H9 (cell line): ENCODE measurements around the gene TMEM132D. TPM values are rescaled to one million over a fixed set of nuclear protein-coding genes. Genes with fewer than 3 reads are reported as not detected.

Experiments used
- DNase-seq: peaks from one replicate; pipeline ENCODE4 v3.0.0-alpha.2; 2017
- H2AFZ ChIP-seq: one replicate; pipeline ENCODE4 v1.6.1; 2013; ENCODE audit warnings: mild to moderate bottlenecking, low read length, control low read depth, moderate library complexity
- H2AK5ac ChIP-seq: 2 replicates; pipeline ENCODE4 v1.6.1; 2013; ENCODE audit warnings: low read length, control low read depth, mixed read lengths; ENCODE audit not compliant: insufficient read length
- H2BK120ac ChIP-seq: one replicate; pipeline ENCODE4 v1.6.1; 2013; ENCODE audit warnings: low read depth, mild to moderate bottlenecking, low read length, control low read depth, inconsistent platforms; ENCODE audit not compliant: poor library complexity, severe bottlenecking
- H2BK12ac ChIP-seq: 2 replicates; pipeline ENCODE4 v1.6.1; 2013; ENCODE audit warnings: low read length, control low read depth, mixed read lengths, low read depth; ENCODE audit not compliant: insufficient read length
- H2BK15ac ChIP-seq: 2 replicates; pipeline ENCODE4 v1.6.1; 2013; ENCODE audit warnings: low read depth, low read length, control low read depth
- H2BK20ac ChIP-seq: one replicate; pipeline ENCODE4 v1.6.1; 2013; ENCODE audit warnings: low read depth, mild to moderate bottlenecking, low read length, control low read depth, inconsistent platforms; ENCODE audit not compliant: poor library complexity, severe bottlenecking
- H2BK5ac ChIP-seq: 2 replicates; pipeline ENCODE4 v1.6.1; 2013; ENCODE audit warnings: low read length, control low read depth, mixed read lengths; ENCODE audit not compliant: insufficient read length
- H3K14ac ChIP-seq: 2 replicates; pipeline ENCODE4 v1.6.1; 2013; ENCODE audit warnings: low read length, control low read depth; ENCODE audit not compliant: insufficient read depth
- H3K18ac ChIP-seq: 2 replicates; pipeline ENCODE4 v1.6.1; 2013; ENCODE audit warnings: low read depth, mild to moderate bottlenecking, mixed read lengths, low read length, control low read depth; ENCODE audit not compliant: insufficient read length
- H3K23ac ChIP-seq: 2 replicates; pipeline ENCODE4 v1.6.1; 2013; ENCODE audit warnings: low read length, control low read depth, mixed read lengths, low read depth; ENCODE audit not compliant: insufficient read length
- H3K23me2 ChIP-seq: 2 replicates; pipeline ENCODE4 v1.6.1; 2013; ENCODE audit warnings: low read depth, mild to moderate bottlenecking, mixed read lengths, low read length, control low read depth; ENCODE audit not compliant: insufficient read length, poor library complexity, severe bottlenecking
- H3K27ac ChIP-seq: 2 replicates; pipeline ENCODE4 v1.5.1; 2013; ENCODE audit warnings: low read length, control low read depth, mixed read lengths, low read depth; ENCODE audit not compliant: insufficient read length
- H3K27me3 ChIP-seq: 2 replicates; pipeline ENCODE4 v1.6.1; 2013; ENCODE audit warnings: low read length, control low read depth, inconsistent platforms; ENCODE audit not compliant: insufficient read depth
- H3K4ac ChIP-seq: 2 replicates; pipeline ENCODE4 v1.6.1; 2013; ENCODE audit warnings: low read depth, mild to moderate bottlenecking, control low read depth, inconsistent platforms, low read length, moderate library complexity
- H3K4me1 ChIP-seq: 2 replicates; pipeline ENCODE4 v1.6.1; 2013; ENCODE audit warnings: low read length, control low read depth, inconsistent platforms; ENCODE audit not compliant: insufficient read depth
- H3K4me2 ChIP-seq: 2 replicates; pipeline ENCODE4 v1.6.1; 2013; ENCODE audit warnings: low read length, control low read depth, mixed read lengths; ENCODE audit not compliant: insufficient read length, insufficient read depth
- H3K56ac ChIP-seq: 2 replicates; pipeline ENCODE4 v1.6.1; 2013; ENCODE audit warnings: low read depth, mild to moderate bottlenecking, mixed read lengths, low read length, control low read depth; ENCODE audit not compliant: insufficient read length
- H3K79me1 ChIP-seq: 2 replicates; pipeline ENCODE4 v1.6.1; 2013; ENCODE audit warnings: low read depth, mild to moderate bottlenecking, moderate library complexity, low read length, control low read depth, inconsistent platforms; ENCODE audit not compliant: insufficient read depth, poor library complexity, severe bottlenecking
- H3K79me2 ChIP-seq: 2 replicates; pipeline ENCODE4 v1.6.1; 2013; ENCODE audit warnings: low read length, control low read depth, inconsistent platforms; ENCODE audit not compliant: insufficient read depth
- H3K9ac ChIP-seq: 2 replicates; pipeline ENCODE4 v1.6.1; 2013; ENCODE audit warnings: low read length, control low read depth, mixed read lengths; ENCODE audit not compliant: insufficient read length; ENCODE audit errors: extremely low read depth
- H3K9me3 ChIP-seq: one replicate; pipeline ENCODE4 v1.6.1; 2013; ENCODE audit warnings: low read depth, low read length, inconsistent platforms; ENCODE audit not compliant: control insufficient read depth
- H3T11ph ChIP-seq: one replicate; pipeline ENCODE4 v1.6.1; 2013; ENCODE audit warnings: mild to moderate bottlenecking, low read length, control low read depth, inconsistent platforms
- H4K20me1 ChIP-seq: one replicate; pipeline ENCODE4 v1.6.1; 2013; ENCODE audit not compliant: control insufficient read depth, insufficient read length, insufficient read depth
- H4K5ac ChIP-seq: 2 replicates; pipeline ENCODE4 v1.6.1; 2013; ENCODE audit warnings: low read depth, mild to moderate bottlenecking, mixed read lengths, low read length, control low read depth; ENCODE audit not compliant: insufficient read length
- H4K8ac ChIP-seq: replicated peaks from 2 replicates; pipeline ENCODE4 v1.6.1; 2013; ENCODE audit warnings: low read length, control low read depth, mixed read lengths, low read depth; ENCODE audit not compliant: insufficient read length
- H4K91ac ChIP-seq: 2 replicates; pipeline ENCODE4 v1.6.1; 2013; ENCODE audit warnings: low read depth, mild to moderate bottlenecking, moderate library complexity, mixed read lengths, low read length, control low read depth; ENCODE audit not compliant: insufficient read length
- H3K27ac Mint-ChIP-seq, 3 experiments: 2 replicates in 2 of 3; 3 replicates in 1 of 3; pipeline ENCODE4 v1.8.0; 2020 to 2021; ENCODE audit warnings: mixed read lengths in 3 of 3, mild to moderate bottlenecking in 1 of 3, moderate library complexity in 1 of 3
- H3K27me3 Mint-ChIP-seq: 2 replicates; pipeline ENCODE4 v1.8.0; 2021; ENCODE audit warnings: low read depth, mild to moderate bottlenecking, moderate library complexity, mixed read lengths
- H3K36me3 Mint-ChIP-seq, 3 experiments: 2 replicates in 2 of 3; 3 replicates in 1 of 3; pipeline ENCODE4 v1.8.0; 2020 to 2021; ENCODE audit warnings: low read depth in 3 of 3, mixed read lengths in 3 of 3; ENCODE audit not compliant: insufficient read depth in 1 of 3
- H3K4me1 Mint-ChIP-seq, 2 experiments: 2 replicates each; pipeline ENCODE4 v1.8.0; 2020; ENCODE audit warnings: mixed read lengths in 2 of 2
- H3K4me3 Mint-ChIP-seq, 2 experiments: 2 replicates in 1 of 2; 3 replicates in 1 of 2; pipeline ENCODE4 v1.8.0; 2020 to 2021; ENCODE audit warnings: mild to moderate bottlenecking in 2 of 2, mixed read lengths in 2 of 2, moderate library complexity in 1 of 2
- H3K9me3 Mint-ChIP-seq, 2 experiments: 2 replicates in 1 of 2; 3 replicates in 1 of 2; pipeline ENCODE4 v1.8.0; 2020; ENCODE audit warnings: mild to moderate bottlenecking in 2 of 2, mixed read lengths in 2 of 2, moderate library complexity in 1 of 2
- CTCF ChIP-seq: fragments of 200-600 bp; sonication (generic); conservative IDR thresholded peaks from 3 replicates; pipeline ENCODE4 v1.8.0; 2021; ENCODE audit warnings: antibody characterized with exemption, mild to moderate bottlenecking
- WGBS: extraction: QIAGEN DNeasy Blood & Tissue Kit; methylation state at CpG from one replicate; pipeline ENCODE4 v1.1.7; 2013; ENCODE audit warnings: missing lambda C conversion rate, low lambda C conversion rate, mixed read lengths; ENCODE audit not compliant: insufficient read length; ENCODE audit errors: extremely low coverage; 5-methylcytosine and 5-hydroxymethylcytosine counted together
- total RNA-seq: library from RNA; stranded (reverse); gene quantifications from 2 replicates; pipeline ENCODE4 v1.2.1, GENCODE V29; 2021

TMEM132D gene
- total RNA-seq, 1 experiment from 2014 or later = 6.1 TPM

GRCh38 chr12:129226005-129226404, 677.8 kb downstream of the TMEM132D start:
- Histone ChIP-seq H4K8ac (no peak overlapping the region), H3K4ac (no peak overlapping the region), H3K27me3 (no peaks in the 10 kb centered on the region), H3K27ac (no peak overlapping the region), H4K5ac (no peak overlapping the region), H2BK5ac (no peak overlapping the region), H4K20me1 (no peaks in the 10 kb centered on the region), H3K4me2 (no peak overlapping the region), H3K4me1 (no peaks in the 10 kb centered on the region; the same call in 1 of the 2 replicates), H3K14ac (no peak overlapping the region), H2BK12ac (no peak overlapping the region), H2BK120ac (no peak overlapping the region), H2BK15ac (no peak overlapping the region), H3K9me3 (no peaks in the 10 kb centered on the region), H3K79me1 (no peaks in the 10 kb centered on the region), H2BK20ac (no peak overlapping the region), H2AFZ (no peak overlapping the region), H3K9ac (no peak overlapping the region), H3T11ph (no peak overlapping the region), H3K79me2 (no peaks in the 10 kb centered on the region), H3K23ac (no peak overlapping the region), H2AK5ac (no peak overlapping the region), H4K91ac (no peak overlapping the region), H3K23me2 (no peaks in the 10 kb centered on the region), H3K56ac (no peak overlapping the region), H3K18ac (no peak overlapping the region)
- Mint-ChIP-seq H3K27me3 (no peaks in the 10 kb centered on the region), H3K4me1 (peaks cover 14 to 18% of the 10 kb centered on the region in 2 experiments), H3K27ac (no peak overlapping the region; a peak in 1 of 7 replicates), H3K4me3 (no peak overlapping the region), H3K36me3 (peaks cover 0 to 4% (median 0%) of the 10 kb centered on the region in 3 experiments; a peak in 2 of 7 replicates), H3K9me3 (no peaks in the 10 kb centered on the region)
- WGBS = no CpG with 5 or more reads among the region's 7 CpGs
- no peak for TF ChIP-seq CTCF
- no peak for DNase-seq
